Aorta (tissue), 5 donors: ENCODE data around the gene RBPMS2. TPM values are rescaled to one million over a fixed set of nuclear protein-coding genes. Genes with fewer than 3 reads are reported as not detected.
A peak's percentile ranks its signal among the peaks of the same experiment; 100 is the strongest.

Source experiments
- ATAC-seq: fragments of 200-7000 bp; cut with Tn5 transposase; one replicate; pipeline ENCODE4 v1.9.1; 2022; ENCODE audit warnings: moderate library complexity; ENCODE audit not compliant: low FRiP score
- DNase-seq, 2 donors: peaks; one replicate each; pipeline ENCODE4 v3.0.0-alpha.2; 2020
- H3K27ac ChIP-seq, 2 donors: one replicate each; pipeline ENCODE4 v1.5.1; 2013; ENCODE audit warnings: low read length in 2 of 2, mild to moderate bottlenecking in 2 of 2, moderate library complexity in 2 of 2, control low read depth in 1 of 2, inconsistent platforms in 1 of 2, low read depth in 1 of 2
- H3K27me3 ChIP-seq, 2 donors: one replicate each; pipeline ENCODE4 v1.6.1; 2013; ENCODE audit warnings: control low read depth in 1 of 2, low read length in 1 of 2, mild to moderate bottlenecking in 1 of 2, moderate library complexity in 1 of 2; ENCODE audit not compliant: insufficient read depth in 2 of 2, control insufficient read depth in 1 of 2
- H3K36me3 ChIP-seq, 2 donors: one replicate each; pipeline ENCODE4 v1.6.1; 2013; ENCODE audit warnings: control low read depth in 1 of 2, low read length in 1 of 2, mild to moderate bottlenecking in 1 of 2; ENCODE audit not compliant: insufficient read depth in 2 of 2, control insufficient read depth in 1 of 2
- H3K4me1 ChIP-seq, 2 donors: one replicate each; pipeline ENCODE4 v1.6.1; 2013; ENCODE audit warnings: low read length in 2 of 2, control low read depth in 1 of 2, mild to moderate bottlenecking in 1 of 2, moderate library complexity in 1 of 2; ENCODE audit not compliant: insufficient read depth in 2 of 2, control insufficient read depth in 1 of 2
- H3K4me3 ChIP-seq, 2 donors: one replicate each; pipeline ENCODE4 v1.5.1; 2013; ENCODE audit warnings: low read length in 2 of 2, control low read depth in 1 of 2, mild to moderate bottlenecking in 1 of 2
- H3K9me3 ChIP-seq: one replicate; pipeline ENCODE4 v1.6.1; 2013; ENCODE audit warnings: mild to moderate bottlenecking, low read length; ENCODE audit not compliant: control insufficient read depth
- WGBS, 2 donors: extraction: QIAGEN DNeasy Blood & Tissue Kit; methylation state at CpG; one replicate each; pipeline ENCODE4 v1.1.7; 2013; 5-methylcytosine and 5-hydroxymethylcytosine counted together
- intact Hi-C, 2 donors: fragments of 100-400 bp; cut with DNase I; formaldehyde crosslinking; loops; one replicate each; pipeline versions ENCODE4 v1.14.2 to v1.15.0; 2022
- polyA plus RNA-seq, 2 donors: library from polyadenylated mRNA; stranded (reverse); fragments of 200-250 nt; gene quantifications; one replicate each; pipeline ENCODE4 v1.2.3, GENCODE V29; 2013
- total RNA-seq, 2 donors: library from RNA; stranded (reverse); fragmentation: NEBNext Ultra II Directional; extraction: Animal tissue kit (Norgen Biotek cat#: 25700); gene quantifications; one replicate each; pipeline ENCODE4 v1.2.1, GENCODE V29; 2021
- donor health status: healthy with polysubstance abuse.
- donor health status: Bipolar disorder and iron deficiency.
- donor health status: DM: no; HTN: no; CAD: no.
- donor health status: DM: no; HTN: no; CAD: no.
- donor health status: DM: yes; HTN: yes; CAD: no.

Gene RBPMS2
- total and polyA plus RNA-seq, 4 donors: 0.51 to 9.9 (median 4.0) TPM

GRCh38 chr15:64809649-64810496, 34.5 kb upstream of the RBPMS2 start:
- ATAC-seq: peak; percentile 86
- H3K27me3 ChIP-seq: no peaks in the 10 kb centered on the region
- intact Hi-C loops: loop anchor here (1.0 to 5.0 kb wide), 3 partner anchors 79 to 123 kb away; no protein-coding TSS in a partner anchor
- H3K4me1 ChIP-seq: no peaks in the 10 kb centered on the region
- H3K4me3 ChIP-seq: no peak overlapping the region
- no peak overlapping the region for H3K27ac ChIP-seq
- no peaks in the 10 kb centered on the region for H3K36me3 ChIP-seq
- no peaks in the 10 kb centered on the region for H3K9me3 ChIP-seq
- peak; percentile 85 to 94 for DNase-seq
- WGBS, 2 donors: 32 to 33% methylated on average over 14 of the region's 14 CpGs

DNA sequence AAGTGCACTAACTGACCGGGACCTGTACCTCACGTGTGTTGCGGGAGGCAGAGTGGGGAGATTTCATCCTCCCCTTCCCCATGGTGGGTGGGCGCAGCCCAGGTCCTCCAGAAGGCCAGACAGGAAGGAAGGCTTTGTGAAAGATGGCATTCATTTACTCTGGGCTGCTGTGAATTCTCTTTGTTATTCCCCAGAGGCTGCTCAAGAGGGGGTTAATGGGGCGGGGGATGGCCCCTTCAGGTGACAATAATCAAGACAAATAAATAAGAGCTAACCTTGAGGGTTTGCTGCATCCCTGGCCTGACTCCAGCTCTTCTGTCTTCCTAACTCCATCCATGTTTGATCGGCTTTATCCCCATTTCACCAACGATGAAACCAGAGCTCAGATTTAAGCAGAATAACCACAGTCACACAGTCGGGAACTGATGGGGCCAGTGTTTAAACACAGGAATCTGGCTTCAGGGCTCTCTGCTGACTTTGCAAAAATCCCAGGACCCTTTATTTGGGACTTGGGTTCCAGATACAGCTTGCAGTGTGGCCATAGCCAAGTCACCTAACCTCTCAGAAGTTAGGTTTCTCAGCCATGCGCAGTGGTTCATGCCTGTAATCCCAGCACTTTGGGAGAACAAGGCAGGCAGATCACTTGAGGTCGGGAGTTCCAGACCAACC, 33.5 kb upstream of the RBPMS2 start:
- no peaks in the 10 kb centered on the region for H3K9me3 ChIP-seq
- no peak for DNase-seq
- no peak overlapping the region for H3K4me3 ChIP-seq
- H3K4me1 ChIP-seq: no peaks in the 10 kb centered on the region
- H3K36me3 ChIP-seq: no peaks in the 10 kb centered on the region
- intact Hi-C loops: loop anchor here in 1 of 2 donors (5.0 kb wide), 1 partner anchor 122 kb away; no protein-coding TSS in a partner anchor
- H3K27ac ChIP-seq: no peak overlapping the region
- H3K27me3 ChIP-seq: no peaks in the 10 kb centered on the region
- no peak for ATAC-seq
- WGBS, 2 donors: 78 to 81% methylated on average over 10 of the region's 10 CpGs

DNA sequence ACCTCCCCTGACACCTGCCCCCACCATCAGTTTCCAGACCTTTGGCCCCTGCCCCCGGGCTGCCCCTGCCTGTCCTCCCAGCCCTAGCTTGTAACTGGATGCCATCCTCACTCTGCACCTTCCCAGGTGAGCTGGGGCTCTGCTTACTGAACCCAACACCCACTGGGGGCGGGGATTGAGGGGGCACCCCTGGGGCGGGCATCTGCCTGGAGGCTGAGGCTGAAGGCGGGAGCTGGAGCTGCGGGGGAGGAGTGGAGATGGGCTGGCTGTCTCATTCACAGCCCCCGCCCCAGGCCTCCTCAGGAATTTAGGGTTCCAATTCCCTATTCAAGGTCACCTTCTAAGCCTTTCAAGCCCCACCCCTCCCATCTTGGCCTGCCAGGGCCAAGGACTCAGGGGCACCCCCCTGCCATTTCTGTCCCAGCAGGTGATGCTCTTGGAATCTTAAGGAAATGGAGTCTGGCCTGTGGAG, 32.4 kb upstream of the RBPMS2 start:
- intact Hi-C loops: loop anchor here in 1 of 2 donors (5.0 kb wide), 1 partner anchor 120 kb away; no protein-coding TSS in a partner anchor
- no peaks in the 10 kb centered on the region for H3K4me1 ChIP-seq
- H3K27ac ChIP-seq: no peak overlapping the region
- H3K36me3 ChIP-seq: no peaks in the 10 kb centered on the region
- H3K4me3 ChIP-seq: no peak overlapping the region
- DNase-seq (no peak), ATAC-seq (no peak)
- no peaks in the 10 kb centered on the region for H3K27me3 ChIP-seq
- WGBS, 2 donors: 79 to 83% methylated on average over 6 of the region's 6 CpGs
- no peaks in the 10 kb centered on the region for H3K9me3 ChIP-seq

DNA sequence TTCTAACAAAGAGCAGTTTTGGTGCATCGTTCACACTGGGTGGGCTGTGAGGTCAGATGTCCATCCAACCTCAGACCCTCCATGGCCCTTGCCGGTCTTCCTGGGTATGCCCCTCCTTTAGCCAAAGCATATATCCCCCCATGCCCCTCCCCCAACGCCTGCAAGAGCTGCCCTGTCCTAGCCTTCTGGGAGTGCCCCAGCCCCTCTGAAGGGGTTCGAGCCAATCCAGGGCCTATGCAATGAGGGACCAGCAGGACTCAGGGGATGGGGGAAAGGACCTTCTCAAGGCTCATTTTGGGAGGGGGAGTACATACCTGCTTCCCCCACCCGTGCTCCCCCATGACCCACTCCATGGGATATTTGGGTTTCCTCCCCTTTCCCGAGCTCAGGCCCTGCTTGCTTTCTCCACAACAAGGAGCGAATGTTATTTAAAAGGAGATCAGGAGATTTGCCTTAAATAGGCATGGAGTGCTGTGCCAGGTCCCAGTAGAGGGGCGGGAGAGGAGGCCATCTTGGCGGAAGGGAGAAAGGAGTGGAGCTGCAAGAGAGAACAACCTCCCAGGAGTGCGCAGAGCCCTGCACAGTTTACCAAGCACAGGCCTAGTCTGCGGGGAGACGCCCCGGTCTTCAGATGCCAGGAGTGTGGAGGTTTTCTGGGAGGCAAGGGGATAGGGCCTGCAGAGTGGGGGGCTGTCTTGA, 31.8 kb upstream of the RBPMS2 start:
- intact Hi-C loops: loop anchor here in 1 of 2 donors (5.0 kb wide), 1 partner anchor 120 kb away; no protein-coding TSS in a partner anchor
- no peak overlapping the region for H3K4me3 ChIP-seq
- DNase-seq: no peak
- no peaks in the 10 kb centered on the region for H3K4me1 ChIP-seq
- H3K27ac ChIP-seq: no peak overlapping the region
- no peaks in the 10 kb centered on the region for H3K9me3 ChIP-seq
- H3K36me3 ChIP-seq: no peaks in the 10 kb centered on the region
- 51 to 54% methylated on average over 13 of the region's 13 CpGs for WGBS, 2 donors
- no peaks in the 10 kb centered on the region for H3K27me3 ChIP-seq
- ATAC-seq: no peak

- no peaks in the 10 kb centered on the region for H3K36me3 ChIP-seq
- 93 to 94% methylated on average over 6 of the region's 6 CpGs for WGBS, 2 donors
- DNase-seq: no peak
- intact Hi-C loops: loop anchor here in 1 of 2 donors (5.0 kb wide), 1 partner anchor 119 kb away; no protein-coding TSS in a partner anchor
- H3K4me1 ChIP-seq: no peaks in the 10 kb centered on the region
- H3K27ac ChIP-seq: no peak overlapping the region
- H3K4me3 ChIP-seq: no peak overlapping the region
- H3K9me3 ChIP-seq: no peaks in the 10 kb centered on the region
- no peaks in the 10 kb centered on the region for H3K27me3 ChIP-seq
- ATAC-seq: no peak
Measured at GRCh38 chr15:64806509-64806908, 31.1 kb upstream of the RBPMS2 start.

GRCh38 chr15:64804619-64805018, 29.2 kb upstream of the RBPMS2 start:
- Histone ChIP-seq H3K9me3 (no peaks in the 10 kb centered on the region), H3K4me1 (no peaks in the 10 kb centered on the region), H3K4me3 (no peak overlapping the region), H3K27me3 (no peaks in the 10 kb centered on the region), H3K36me3 (no peaks in the 10 kb centered on the region), H3K27ac (no peak overlapping the region)
- no peak for ATAC-seq
- DNase-seq: no peak
- WGBS, 2 donors: 50 to 73% methylated on average over 2 of the region's 2 CpGs
- intact Hi-C loops: loop anchor here in 1 of 2 donors (5.0 kb wide), 1 partner anchor 117 kb away; no protein-coding TSS in a partner anchor

- intact Hi-C loops: no loop called here
- no peaks in the 10 kb centered on the region for H3K9me3 ChIP-seq
- ATAC-seq: no peak
- no peak overlapping the region for H3K27ac ChIP-seq
- no peaks in the 10 kb centered on the region for H3K27me3 ChIP-seq
- no peak for DNase-seq
- H3K4me3 ChIP-seq: no peak overlapping the region
- 93 to 99% methylated on average over 1 of the region's 1 CpG for WGBS, 2 donors
- H3K36me3 ChIP-seq: no peaks in the 10 kb centered on the region
- H3K4me1 ChIP-seq: no peaks in the 10 kb centered on the region
Measured at GRCh38 chr15:64803526-64803925, 28.1 kb upstream of the RBPMS2 start.

- Histone ChIP-seq H3K27ac (no peak overlapping the region), H3K9me3 (no peaks in the 10 kb centered on the region), H3K4me1 (no peaks in the 10 kb centered on the region), H3K4me3 (no peak overlapping the region), H3K36me3 (no peaks in the 10 kb centered on the region), H3K27me3 (no peaks in the 10 kb centered on the region)
- DNase-seq (no peak), ATAC-seq (no peak)
- intact Hi-C loops: no loop called here
- WGBS, 2 donors: 94% methylated on average over 2 of the region's 2 CpGs
Measured at GRCh38 chr15:64800476-64800875, 25.1 kb upstream of the RBPMS2 start.
